GM21367 (cell line): ENCODE data around the gene GOLGA8Q.
"Not testable (repeated sequence)": the region's sequence is repeated elsewhere in the genome, so short reads cannot be mapped to it uniquely, and the experiment has no call there.

Experiments used
- ATAC-seq: cut with Tn5 transposase; IDR thresholded peaks from one replicate; pipeline ENCODE4 v1.9.1; 2021; ENCODE audit not compliant: unreplicated experiment

The GOLGA8Q gene

GRCh38 chr15:30551750-30552149 lies at the start of gene GOLGA8Q:
TSS of gene GOLGA8Q (plus strand) at chr15:30552050. CDS start at chr15:30552078, 28 bp downstream.
- ATAC-seq = not testable (repeated sequence)

DNA sequence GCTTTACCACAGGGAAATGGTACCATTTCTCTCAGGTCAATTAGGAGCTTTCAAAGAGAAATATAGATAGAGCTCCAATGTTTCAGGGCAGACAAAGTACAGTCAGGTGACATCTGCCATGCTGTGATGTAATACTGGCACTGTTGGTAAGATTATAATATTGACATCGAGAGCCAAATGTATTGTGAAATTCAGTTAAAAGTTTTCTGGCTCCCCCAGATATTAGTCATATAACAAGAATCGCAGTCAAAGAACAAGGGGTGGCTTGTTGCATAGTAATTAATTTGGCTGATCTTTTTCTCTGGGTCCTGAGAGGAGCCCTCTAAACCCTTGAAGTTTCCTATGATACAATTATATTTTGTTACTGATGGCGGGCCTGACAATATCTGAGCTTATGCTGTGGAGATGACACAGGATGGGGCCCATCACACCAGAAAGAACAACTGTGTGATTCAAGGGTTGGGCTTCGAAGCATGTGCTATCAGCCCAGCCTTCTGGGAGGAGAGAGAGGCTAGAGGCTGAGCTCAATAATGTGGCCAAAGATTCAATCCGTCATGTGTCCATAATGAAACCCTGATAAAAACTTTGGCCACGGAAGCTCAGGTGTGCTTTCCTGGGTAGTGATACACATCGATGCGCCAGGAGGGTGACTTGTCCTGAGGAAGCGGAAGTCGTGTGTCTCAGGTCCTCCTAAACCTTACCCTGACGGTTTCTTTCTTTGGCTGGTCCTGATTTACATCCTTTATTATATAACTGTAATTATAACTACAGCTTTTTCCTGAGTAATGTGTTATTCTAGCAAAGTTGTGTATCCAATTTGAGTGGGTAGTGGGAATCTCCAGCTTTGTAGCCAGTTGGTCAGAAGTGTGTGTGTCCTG lies 48.7 kb upstream of the GOLGA8Q start:
- not testable (repeated sequence) for ATAC-seq

GRCh38 chr15:30504162-30504843 lies 47.5 kb upstream of the GOLGA8Q start:
- not testable (repeated sequence) for ATAC-seq

GRCh38 chr15:30514545-30514944 lies 37.3 kb upstream of the GOLGA8Q start:
- ATAC-seq = not testable (repeated sequence)

GRCh38 chr15:30523453-30524243 lies 28.2 kb upstream of the GOLGA8Q start:
- not testable (repeated sequence) for ATAC-seq

GRCh38 chr15:30525912-30526311 lies 25.9 kb upstream of the GOLGA8Q start:
- ATAC-seq = not testable (repeated sequence)

DNA sequence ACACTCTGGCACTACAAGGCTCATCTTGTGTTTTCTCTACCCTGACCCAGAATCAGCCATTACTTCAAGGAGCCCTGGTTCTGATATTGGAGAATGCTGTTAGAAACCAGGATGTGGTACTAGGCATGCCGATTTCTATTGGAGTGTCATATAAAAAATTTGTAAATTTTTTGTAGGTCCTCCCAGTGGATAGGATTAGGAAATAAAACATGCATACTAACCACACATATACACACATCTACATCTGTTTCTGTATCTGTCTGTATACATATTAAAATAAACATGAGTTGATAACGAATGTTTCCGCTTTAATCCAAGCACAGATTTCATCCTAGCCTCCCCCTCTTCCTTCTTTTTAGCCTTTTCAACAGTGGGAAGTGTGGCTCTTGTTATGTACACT lies 22.8 kb upstream of the GOLGA8Q start:
- not testable (repeated sequence) for ATAC-seq

DNA sequence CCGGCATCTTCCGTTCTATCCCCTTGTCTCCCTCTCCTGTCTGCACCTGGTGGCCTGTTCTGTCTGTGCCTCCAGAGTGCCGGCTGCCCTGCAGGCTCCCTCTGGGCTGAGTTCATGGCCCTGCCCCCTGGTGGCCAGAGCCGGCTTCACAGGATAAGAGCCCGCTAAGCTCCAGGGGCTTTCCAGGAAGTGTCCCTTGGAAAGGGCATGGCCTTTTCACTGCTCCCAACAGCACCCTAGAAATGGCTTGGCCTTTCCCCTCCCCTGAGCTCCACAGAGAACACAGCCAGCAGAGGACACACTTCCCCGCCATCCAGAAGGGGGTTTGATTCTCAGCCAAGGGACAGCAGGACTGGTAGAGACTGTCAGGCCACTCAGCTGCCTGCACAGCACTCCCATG lies 15.1 kb downstream of the GOLGA8Q start:
- not testable (repeated sequence) for ATAC-seq

DNA sequence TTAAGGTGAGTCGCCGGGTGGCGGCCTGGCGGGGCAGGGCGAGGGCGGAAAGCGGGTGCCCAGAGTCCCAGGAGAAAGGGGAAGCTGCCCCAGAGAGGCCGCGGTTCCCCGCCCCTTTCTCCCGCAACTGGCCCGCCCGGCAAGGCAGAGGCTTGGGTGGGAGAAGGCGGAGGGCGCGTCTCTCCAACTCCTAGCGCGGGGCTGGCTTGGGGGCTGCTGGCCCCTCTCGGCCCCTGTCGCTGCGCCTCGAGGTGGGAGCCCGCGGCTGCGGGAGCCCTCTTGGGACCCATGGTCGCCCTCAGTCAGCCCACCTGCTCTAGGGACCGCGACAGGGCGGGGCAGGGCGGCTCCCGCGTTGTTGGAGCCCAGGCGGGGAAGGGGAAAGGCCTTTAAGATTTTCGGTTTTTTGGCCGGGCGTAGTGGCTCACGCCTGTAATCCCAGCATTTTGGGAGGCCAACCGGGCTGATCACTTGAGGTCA lies 21.2 kb downstream of the GOLGA8Q start:
- not testable (repeated sequence) for ATAC-seq

DNA sequence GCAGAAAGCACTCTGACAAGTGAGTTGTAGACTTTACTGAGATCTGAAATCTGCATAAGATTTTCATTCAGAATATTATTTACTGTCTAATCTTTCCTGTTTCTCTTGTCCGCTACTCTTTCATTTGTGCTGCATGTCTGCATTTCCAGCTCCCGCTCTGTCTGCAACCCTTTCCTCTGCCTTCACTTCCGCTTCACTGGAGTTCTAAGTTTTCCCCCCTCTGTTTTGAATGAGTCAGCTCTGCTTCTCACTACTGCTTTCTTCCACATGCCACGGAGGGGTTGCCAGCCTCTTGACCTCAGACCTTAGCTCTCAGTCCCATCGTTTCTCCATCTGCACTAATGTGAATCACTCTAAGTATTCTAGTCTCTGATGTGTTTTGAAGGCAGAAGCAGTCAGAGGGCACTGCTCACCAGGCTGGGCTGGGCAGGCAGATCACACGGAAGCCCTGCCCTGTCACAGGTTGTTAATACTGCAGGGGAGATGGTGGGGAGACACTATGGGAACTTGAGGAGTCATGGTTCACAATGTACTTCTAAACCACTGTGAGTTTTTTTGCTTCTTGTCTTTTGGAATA lies 27.6 kb downstream of the GOLGA8Q start:
- not testable (repeated sequence) for ATAC-seq

- ATAC-seq = not testable (repeated sequence)
Observed at GRCh38 chr15:30580716-30581115, 28.9 kb downstream of the GOLGA8Q start.

DNA sequence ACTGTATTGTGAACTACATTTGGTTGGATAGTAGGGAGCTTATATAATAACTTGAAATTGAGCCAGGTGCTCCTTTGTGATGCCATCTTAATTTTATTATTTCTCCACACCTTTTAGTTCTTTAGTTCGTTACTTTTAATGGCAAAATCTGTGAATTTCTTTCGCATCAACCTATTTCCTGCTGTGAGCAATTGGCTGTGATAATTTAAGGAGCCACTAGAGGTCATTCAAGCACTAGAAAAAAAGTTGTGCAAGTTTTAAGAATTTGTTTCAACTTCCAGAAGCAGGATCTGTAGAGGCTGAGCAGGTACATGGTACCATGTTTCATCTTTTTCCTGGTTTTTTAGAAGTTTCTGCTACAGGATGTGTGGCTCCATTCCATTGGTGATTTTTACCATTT lies 47.1 kb downstream of the GOLGA8Q start:
- not testable (repeated sequence) for ATAC-seq

DNA sequence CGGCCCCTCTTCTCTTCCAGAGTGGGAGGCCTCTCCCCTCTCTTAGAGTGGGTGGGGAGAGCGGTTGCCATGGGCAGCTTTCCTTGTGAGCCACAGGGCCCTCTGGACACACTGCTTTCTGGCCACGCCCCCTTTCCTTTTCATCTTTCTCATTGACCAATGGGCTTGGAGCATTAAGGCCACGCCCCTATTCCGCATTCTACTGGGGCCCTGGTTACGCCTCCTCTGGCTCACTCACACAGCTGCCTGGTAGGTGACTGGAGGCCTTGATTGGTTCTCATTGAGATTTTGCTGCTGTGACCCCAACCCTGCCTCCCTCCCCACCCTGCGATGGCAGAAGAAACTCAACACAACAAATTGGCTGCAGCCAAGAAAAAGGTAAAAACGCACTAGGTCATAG lies 51.9 kb downstream of the GOLGA8Q start, which contains the start of gene GOLGA8H:
TSS of gene GOLGA8H (plus strand) at position 233 of the 400 bp plus-strand sequence. CDS start at position 331, 98 bp downstream.
- ATAC-seq = not testable (repeated sequence)
